ENCODE results near the gene RNMT. TPM values are rescaled to one million over a fixed set of nuclear protein-coding genes. Genes with fewer than 3 reads are reported as not detected.
A peak's percentile ranks its signal among the peaks of the same experiment; 100 is the strongest.

Gene RNMT
- total and polyA plus RNA-seq, 2 experiments from 2014 or later, result 15.2 to 39.4 TPM

DNA sequence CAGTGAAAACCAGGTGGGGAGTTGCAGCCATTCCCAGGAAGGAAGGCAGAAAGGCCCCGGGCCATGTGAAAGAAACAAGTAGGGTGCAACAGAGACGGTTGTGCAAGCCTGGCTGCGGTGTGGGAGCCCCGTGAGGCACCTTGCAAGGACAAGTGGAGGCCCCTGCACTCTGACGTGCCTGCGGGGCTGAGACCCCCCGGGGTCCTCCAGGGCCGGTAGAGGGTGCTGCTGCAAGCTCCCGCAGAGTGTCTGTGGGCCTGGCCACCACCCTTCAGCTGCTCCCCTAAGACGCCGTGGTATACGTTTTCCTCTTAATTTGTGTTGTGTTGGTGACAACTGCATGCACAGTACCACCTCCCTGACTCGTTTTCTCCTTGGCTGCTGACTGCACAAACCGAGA is 70.0 kb downstream of the RNMT start:
- no peaks in the 10 kb centered on the region for H3K9me2 ChIP-seq (ENCODE audit: insufficient read depth)
- no peak overlapping the region for H3K4me2 ChIP-seq (ENCODE audit: unreplicated experiment)
- no peaks in the 10 kb centered on the region for H3K4me1 ChIP-seq (ENCODE audit: insufficient read depth)
- no peak overlapping the region for H3K9ac ChIP-seq
- in situ Hi-C loops (cut with MboI), result no loop called here
- DNase-seq, result no peak
- no peaks in the 10 kb centered on the region for H3K9me3 ChIP-seq (ENCODE audit: low read depth)
- no peak overlapping the region for H2AFZ ChIP-seq
- no peak overlapping the region for H3K27ac ChIP-seq
- no peak overlapping the region for H3K4me3 ChIP-seq
- no peaks in the 10 kb centered on the region for H3K36me3 ChIP-seq (ENCODE audit: low read depth)
- no peaks in the 10 kb centered on the region for H3F3A ChIP-seq (ENCODE audit: insufficient read depth)
- TF ChIP-seq EZH2phosphoT487 (IDR thresholded peaks at IDR 0.05; ENCODE audit: insufficient read depth, low read depth) (no peak), EZH2 (IDR thresholded peaks at IDR 0.05; ENCODE audit: insufficient read depth, poor library complexity, severe bottlenecking) (no peak)
- peaks cover 8% of the 10 kb centered on the region for H3K27me3 ChIP-seq (replicated peaks; ENCODE audit: insufficient read depth)
- no peaks in the 10 kb centered on the region for H4K20me1 ChIP-seq (ENCODE audit: insufficient read depth)
- no peaks in the 10 kb centered on the region for H3K79me2 ChIP-seq (ENCODE audit: insufficient read depth)
- 38 to 42% methylated on average over 14 of the region's 14 CpGs for WGBS, 2 experiments (ENCODE audit: low coverage in 1 of 2, low lambda C conversion rate in 2 of 2, missing lambda C conversion rate in 2 of 2)

DNA sequence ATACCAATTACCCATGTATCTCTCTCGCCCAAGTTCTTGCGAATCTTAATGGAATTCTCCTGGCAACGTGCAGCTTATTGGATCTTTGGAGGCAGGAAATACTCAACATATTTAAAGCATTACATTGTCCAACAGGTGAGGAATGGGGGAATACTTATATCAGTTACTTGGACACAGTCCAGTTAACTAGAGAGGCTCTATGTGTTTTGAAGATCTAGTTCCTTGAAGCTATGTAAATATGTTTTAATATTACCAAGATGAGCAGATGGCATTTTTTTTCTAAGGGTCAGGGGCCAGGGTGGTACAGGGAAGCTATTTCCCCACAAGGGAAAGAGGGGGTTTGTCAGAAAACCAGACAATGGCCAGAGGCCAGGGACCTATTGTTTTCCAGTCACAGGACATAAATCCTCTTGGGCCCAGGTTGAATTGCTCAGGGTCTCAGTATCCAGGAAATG is 70.7 kb downstream of the RNMT start:
- Histone ChIP-seq H3K9me2 (ENCODE audit: insufficient read depth) (no peaks in the 10 kb centered on the region), H3K4me2 (ENCODE audit: unreplicated experiment) (no peak overlapping the region), H3K4me3 (no peak overlapping the region), H3K27me3 (replicated peaks; ENCODE audit: insufficient read depth) (peaks cover 9% of the 10 kb centered on the region), H3K9me3 (ENCODE audit: low read depth) (no peaks in the 10 kb centered on the region), H3K4me1 (ENCODE audit: insufficient read depth) (no peaks in the 10 kb centered on the region), H3K27ac (no peak overlapping the region), H2AFZ (no peak overlapping the region), H4K20me1 (ENCODE audit: insufficient read depth) (no peaks in the 10 kb centered on the region), H3F3A (ENCODE audit: insufficient read depth) (no peaks in the 10 kb centered on the region), H3K79me2 (ENCODE audit: insufficient read depth) (no peaks in the 10 kb centered on the region), H3K9ac (no peak overlapping the region), H3K36me3 (ENCODE audit: low read depth) (no peaks in the 10 kb centered on the region)
- 18 to 19% methylated on average over 3 of the region's 3 CpGs for WGBS, 2 experiments (ENCODE audit: low coverage in 1 of 2, low lambda C conversion rate in 2 of 2, missing lambda C conversion rate in 2 of 2)
- no peak for TF ChIP-seq EZH2 (IDR thresholded peaks at IDR 0.05; ENCODE audit: insufficient read depth, poor library complexity, severe bottlenecking)
- TF ChIP-seq EZH2phosphoT487 (IDR thresholded peaks at IDR 0.05; ENCODE audit: insufficient read depth, low read depth), result no peak
- DNase-seq, result no peak
- in situ Hi-C loops (cut with MboI), result no loop called here

DNA sequence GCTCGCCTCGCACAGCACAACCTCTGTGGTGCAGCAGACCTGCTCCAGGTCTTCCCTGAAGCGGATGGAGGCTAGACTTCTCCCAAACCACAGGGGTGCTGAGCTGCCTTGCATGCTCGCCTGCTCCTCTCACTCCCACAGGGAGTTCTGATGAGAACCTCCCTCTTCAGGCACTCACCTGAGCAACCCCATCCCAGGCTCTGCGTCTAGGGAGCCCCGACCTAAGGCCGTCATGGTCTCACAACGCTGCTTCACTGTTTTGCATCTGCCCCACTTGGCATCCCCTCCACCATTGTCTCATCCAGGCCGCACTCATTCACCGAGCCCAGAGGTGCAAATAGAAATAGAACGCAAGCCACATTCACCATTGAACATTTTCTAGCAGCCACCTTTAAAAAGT is 72.9 kb downstream of the RNMT start:
- DNase-seq, result no peak
- no peak overlapping the region for H3K4me3 ChIP-seq
- TF ChIP-seq EZH2phosphoT487 (IDR thresholded peaks at IDR 0.05; ENCODE audit: insufficient read depth, low read depth) (no peak), EZH2 (IDR thresholded peaks at IDR 0.05; ENCODE audit: insufficient read depth, poor library complexity, severe bottlenecking) (no peak)
- H3K4me1 ChIP-seq (ENCODE audit: insufficient read depth), result no peaks in the 10 kb centered on the region
- no peak overlapping the region for H3K4me2 ChIP-seq (ENCODE audit: unreplicated experiment)
- H4K20me1 ChIP-seq (ENCODE audit: insufficient read depth), result no peaks in the 10 kb centered on the region
- in situ Hi-C loops (cut with MboI), result no loop called here
- no peaks in the 10 kb centered on the region for H3K9me2 ChIP-seq (ENCODE audit: insufficient read depth)
- H3F3A ChIP-seq (ENCODE audit: insufficient read depth), result no peaks in the 10 kb centered on the region
- H2AFZ ChIP-seq, result no peak overlapping the region
- H3K27me3 ChIP-seq (replicated peaks; ENCODE audit: insufficient read depth), result peaks cover 9% of the 10 kb centered on the region
- WGBS, 2 experiments (ENCODE audit: low coverage in 1 of 2, low lambda C conversion rate in 2 of 2, missing lambda C conversion rate in 2 of 2), result 60 to 62% methylated on average over 11 of the region's 11 CpGs
- H3K36me3 ChIP-seq (ENCODE audit: low read depth), result no peaks in the 10 kb centered on the region
- H3K9ac ChIP-seq, result no peak overlapping the region
- no peaks in the 10 kb centered on the region for H3K9me3 ChIP-seq (ENCODE audit: low read depth)
- H3K27ac ChIP-seq, result no peak overlapping the region
- H3K79me2 ChIP-seq (ENCODE audit: insufficient read depth), result no peaks in the 10 kb centered on the region

DNA sequence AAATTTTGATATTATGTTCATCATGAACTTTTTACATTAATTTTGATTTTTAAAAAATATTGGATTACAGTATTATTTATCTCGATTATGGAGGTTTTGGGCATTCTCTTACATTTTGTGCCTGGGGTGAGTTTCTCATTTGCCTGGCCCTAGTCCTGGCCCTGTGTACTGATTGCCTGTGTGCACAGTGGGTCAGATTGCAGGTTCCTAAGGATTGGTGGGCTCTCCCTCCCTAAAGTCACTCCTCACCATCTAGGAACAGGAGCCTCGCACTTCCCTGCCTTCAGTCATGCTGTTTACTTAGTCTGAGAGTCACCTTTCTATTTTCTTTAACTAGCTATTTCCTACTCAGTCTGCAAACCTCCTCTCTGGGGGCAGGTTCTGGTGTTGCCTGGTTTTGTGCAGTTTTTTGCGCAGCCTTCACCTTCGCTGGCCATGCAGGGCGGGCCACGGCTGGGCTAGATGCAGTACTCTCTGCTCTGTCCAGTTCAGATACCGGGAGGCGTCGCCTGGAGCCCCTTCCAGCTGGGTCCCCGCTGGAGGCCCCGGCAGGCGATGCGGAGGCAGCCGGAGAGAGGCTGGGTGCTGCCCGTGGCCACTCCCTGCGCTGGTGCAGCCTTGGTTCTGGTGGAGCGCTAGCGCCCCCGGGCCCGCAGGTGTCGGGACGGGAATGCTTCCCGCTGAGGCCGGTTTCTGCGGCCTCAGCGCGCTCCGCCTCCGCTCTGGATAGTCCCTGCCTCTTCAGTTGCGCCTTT is 74.2 kb downstream of the RNMT start:
- no peaks in the 10 kb centered on the region for H3F3A ChIP-seq (ENCODE audit: insufficient read depth)
- H3K4me2 ChIP-seq (ENCODE audit: unreplicated experiment), result peak overlapping the region; percentile 68
- peaks cover 9% of the 10 kb centered on the region for H3K27me3 ChIP-seq (replicated peaks; ENCODE audit: insufficient read depth)
- TF ChIP-seq EZH2phosphoT487 (IDR thresholded peaks at IDR 0.05; ENCODE audit: insufficient read depth, low read depth), result no peak
- no peak for TF ChIP-seq EZH2 (IDR thresholded peaks at IDR 0.05; ENCODE audit: insufficient read depth, poor library complexity, severe bottlenecking)
- peak; percentile 51 for DNase-seq
- peak overlapping the region; percentile 44; the same call in 1 of the 2 replicates for H3K4me3 ChIP-seq
- WGBS, 2 experiments (ENCODE audit: low coverage in 1 of 2, low lambda C conversion rate in 2 of 2, missing lambda C conversion rate in 2 of 2), result 23 to 24% methylated on average over 25 to 26 of the region's 30 CpGs
- H3K79me2 ChIP-seq (ENCODE audit: insufficient read depth), result no peaks in the 10 kb centered on the region
- no peak overlapping the region for H3K27ac ChIP-seq
- no peaks in the 10 kb centered on the region for H3K36me3 ChIP-seq (ENCODE audit: low read depth)
- in situ Hi-C loops (cut with MboI), result no loop called here
- H4K20me1 ChIP-seq (ENCODE audit: insufficient read depth), result no peaks in the 10 kb centered on the region
- no peaks in the 10 kb centered on the region for H3K9me2 ChIP-seq (ENCODE audit: insufficient read depth)
- no peaks in the 10 kb centered on the region for H3K4me1 ChIP-seq (ENCODE audit: insufficient read depth)
- no peak overlapping the region for H2AFZ ChIP-seq
- H3K9ac ChIP-seq, result no peak overlapping the region
- H3K9me3 ChIP-seq (ENCODE audit: low read depth), result no peaks in the 10 kb centered on the region

Measured in GM23248 (cell line).